ENCODE measurements around the gene DNMBP.
"Not testable (repeated sequence)": the region's sequence is repeated elsewhere in the genome, so short reads cannot be mapped to it uniquely, and the experiment has no call there.

The DNMBP gene

GRCh38 chr10:99912041-99912440 lies 97.7 kb downstream of the DNMBP start:
- DNase-seq, result no peak

- no peak for DNase-seq
Measured at GRCh38 chr10:99908512-99908911, 101.2 kb downstream of the DNMBP start.

DNA sequence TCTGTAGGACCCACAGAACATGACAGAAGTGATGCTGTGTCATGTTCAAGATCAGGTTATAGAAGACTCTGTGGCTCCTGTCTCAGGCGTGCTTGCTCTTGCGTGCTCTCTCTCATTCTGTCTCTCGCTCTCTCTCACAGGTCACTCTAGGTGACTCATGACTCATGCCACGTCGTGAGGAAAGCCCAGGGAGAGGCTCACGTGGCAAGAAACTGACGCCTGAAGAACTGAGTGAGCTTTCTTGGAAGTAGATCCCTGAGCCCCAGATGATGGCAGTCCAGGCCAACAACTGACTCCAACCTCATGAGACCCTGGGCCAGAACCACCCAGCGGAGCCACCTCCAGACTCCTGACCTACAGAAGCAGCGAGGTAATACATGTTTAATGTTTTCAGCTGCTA lies 103.3 kb downstream of the DNMBP start:
- DNase-seq, result no peak

DNA sequence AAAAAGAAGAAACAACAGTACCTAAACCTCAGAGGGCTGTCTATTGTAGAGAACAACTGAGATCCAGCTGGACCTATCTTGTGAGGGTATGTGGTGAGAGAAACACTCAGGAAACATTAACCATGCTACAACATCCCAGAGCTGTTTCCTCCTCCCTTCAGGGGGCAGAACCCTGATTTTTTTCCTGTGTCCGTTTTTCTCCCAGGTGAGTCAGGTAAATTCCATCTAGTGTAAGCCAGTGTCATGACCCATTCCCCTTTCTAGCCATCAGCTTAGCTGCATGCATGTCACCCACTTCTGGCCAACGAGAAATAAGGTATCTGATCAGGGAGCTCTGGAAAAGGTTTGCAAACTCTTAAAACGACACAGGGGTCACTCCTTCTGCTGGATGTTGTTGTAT lies 103.8 kb downstream of the DNMBP start:
- no peak for DNase-seq

DNA sequence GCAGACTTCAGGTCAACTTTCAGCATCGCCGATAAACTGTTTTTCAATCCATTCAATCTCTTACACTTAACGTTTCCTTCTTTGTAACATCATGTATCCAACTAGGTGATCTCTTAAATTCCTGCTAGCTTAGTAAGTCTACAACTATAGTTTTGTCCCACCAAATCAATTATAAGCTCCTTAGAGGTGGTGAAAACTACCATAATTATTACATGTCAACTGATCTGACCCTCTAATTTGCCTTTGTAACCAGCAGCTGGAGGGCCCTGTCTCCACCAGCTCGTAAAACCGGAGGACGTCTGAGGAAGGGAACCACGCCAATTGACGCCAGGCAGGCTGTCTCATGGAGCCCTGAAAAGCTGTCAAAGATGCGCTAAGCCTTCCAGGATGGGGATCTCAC lies 113.9 kb downstream of the DNMBP start:
- no peak for DNase-seq

DNA sequence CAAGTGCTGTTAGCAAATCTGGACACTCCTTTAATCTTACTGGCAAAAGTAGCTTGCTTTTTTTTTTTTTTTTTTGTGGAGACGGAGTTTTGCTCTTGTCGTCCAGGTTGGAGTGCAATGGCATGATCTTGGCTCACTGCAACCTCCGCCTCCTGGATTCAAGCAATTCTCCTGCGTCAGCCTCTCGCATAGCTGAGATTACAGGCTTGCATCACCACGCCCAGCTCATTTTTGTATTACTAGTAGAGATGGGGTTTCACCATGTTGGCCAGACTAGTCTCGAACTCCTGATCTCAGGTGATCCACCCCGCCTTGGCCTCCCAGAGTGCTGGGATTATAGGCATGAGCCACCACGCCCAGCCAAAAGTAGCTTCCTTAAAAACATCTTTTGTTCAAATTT lies 114.7 kb downstream of the DNMBP start:
- not testable (repeated sequence) for DNase-seq

DNA sequence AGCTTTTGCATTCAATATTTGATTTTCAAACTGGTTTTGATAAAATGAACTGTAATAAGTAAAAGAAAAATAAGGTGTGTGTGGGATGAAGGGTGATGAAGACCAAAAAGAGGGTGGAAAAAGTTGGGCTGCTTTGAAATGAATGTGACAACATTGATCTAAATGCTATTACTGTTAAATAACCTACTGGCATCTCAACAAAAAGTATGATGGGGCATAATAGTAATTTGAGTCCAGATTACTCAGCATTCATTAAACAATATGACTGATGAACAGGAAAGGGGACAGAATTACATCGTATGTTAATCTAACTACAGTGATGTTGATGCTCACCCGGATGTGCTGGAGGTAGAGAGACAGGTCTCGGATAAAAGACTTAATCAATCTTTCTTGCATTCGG lies 115.1 kb downstream of the DNMBP start:
- DNase-seq, result no peak

DNA sequence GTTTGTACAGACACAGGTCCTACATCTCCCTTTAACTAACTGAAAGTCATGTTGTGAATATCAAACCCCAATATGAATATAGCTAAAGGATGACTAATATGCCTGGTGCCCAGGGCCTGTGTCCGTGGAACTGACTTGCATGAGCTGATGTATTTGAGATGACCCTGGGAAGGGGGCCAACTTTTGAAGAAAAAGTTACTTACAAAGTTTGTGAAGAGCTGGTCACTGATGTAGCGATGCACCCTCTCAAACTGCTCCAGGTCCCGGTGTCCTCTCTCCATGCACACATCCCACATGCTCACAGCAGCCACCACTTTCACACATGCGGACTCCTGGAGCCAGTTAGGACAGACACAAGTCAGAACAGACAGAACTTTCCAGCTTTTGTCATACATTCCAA lies 121.1 kb downstream of the DNMBP start:
- DNase-seq, result no peak

- DNase-seq, result no peak
Measured at GRCh38 chr10:99883523-99883922, 126.2 kb downstream of the DNMBP start.

DNA sequence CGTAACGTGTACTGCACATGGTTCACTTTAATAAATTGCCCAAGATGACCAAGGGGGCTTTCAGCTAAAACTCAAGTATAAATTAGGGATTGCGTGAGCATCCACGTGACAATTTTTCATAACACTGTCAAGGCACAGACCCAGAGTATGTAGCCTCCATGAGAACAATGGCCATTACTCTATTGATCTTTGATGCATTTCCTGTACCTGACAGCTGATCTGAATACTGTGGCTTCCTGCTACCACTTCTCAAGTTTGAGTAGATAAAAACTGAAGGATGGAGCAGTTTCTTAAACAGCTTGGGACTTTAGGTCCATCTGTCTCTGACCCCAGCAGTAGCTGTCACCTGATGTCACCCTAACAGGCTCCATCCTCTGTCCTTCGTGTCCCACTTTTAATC lies 128.4 kb downstream of the DNMBP start:
- no peak for DNase-seq

GRCh38 chr10:99880080-99880835 lies 129.5 kb downstream of the DNMBP start:
- no peak for DNase-seq

DNA sequence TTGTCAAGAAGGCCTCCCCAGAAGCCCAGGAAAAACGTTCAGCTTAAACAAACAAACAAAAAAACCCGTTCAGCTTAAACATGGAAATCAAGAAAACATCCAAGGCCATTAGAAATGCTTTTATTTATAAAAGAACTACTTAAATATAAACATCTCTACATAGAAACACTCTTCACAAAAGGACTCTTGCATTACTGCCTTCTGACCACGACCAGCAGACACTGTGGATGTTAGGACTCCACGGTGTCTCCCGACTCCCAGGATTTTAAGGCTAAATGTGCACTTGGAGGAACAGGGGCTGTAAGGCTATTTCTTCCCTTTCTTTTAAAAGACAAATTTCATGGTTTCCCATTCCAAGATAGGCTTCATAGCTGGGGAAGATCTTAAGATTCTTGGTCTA lies 134.3 kb downstream of the DNMBP start:
- DNase-seq, result no peak

- no peak for DNase-seq
Measured at GRCh38 chr10:99874341-99875085, 135.2 kb downstream of the DNMBP start.

DNA sequence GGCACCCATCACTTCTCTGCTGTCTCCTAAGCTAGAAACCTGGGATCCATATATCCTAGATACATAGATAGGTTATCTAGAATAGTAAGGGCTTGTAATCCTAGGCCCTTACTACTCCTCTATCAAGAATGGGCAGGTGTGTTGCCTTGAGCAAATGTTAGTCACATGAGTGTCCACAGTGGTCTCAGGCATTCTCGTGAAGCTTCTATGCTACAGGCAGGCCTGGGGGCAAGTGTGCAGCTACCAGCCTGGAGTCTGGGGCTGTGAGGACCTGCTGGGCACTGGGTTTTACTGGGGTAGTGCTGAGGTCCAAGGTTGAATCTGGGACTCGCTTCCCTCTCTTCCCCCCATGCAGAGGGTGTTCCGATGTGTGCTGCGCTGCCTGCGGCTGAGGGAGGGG lies 135.9 kb downstream of the DNMBP start:
- no peak for DNase-seq

DNA sequence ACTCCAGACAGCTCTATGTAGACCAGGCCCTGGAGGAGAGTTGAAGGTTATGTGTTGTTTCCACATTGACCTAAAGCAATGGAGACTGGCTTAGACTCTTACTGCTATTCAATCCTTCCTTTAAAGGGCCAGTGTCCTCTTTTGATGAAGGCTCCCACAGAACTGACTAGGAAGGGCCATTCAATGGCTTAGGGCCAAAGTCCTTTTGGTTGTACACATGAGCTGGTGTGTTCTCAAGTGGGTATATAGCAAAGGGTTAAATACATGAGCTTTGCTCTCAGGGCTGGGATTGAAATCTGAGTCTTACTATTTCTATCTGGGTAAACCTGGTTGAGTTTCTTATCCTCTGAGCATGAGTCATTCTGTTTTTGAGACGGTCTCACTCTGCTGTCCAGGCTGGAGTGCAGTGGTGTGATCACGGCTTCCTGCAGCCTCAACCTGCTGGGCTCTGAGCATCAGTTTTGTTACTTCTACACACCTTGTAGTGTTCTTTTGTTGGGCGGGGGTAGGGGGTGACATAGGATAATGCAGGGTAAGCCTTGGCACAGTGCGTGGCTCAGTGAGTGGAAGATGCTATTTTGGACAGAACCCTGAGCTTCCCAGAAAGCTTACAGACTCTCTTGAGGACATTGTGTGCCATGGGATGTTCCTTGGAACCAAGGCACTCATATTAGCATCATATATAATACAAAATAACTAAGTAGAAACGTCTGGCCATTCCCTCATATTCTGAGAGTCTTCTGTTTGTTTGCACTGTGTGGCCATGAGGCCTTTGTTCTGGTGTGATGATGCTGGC lies 137.2 kb downstream of the DNMBP start:
- no peak for DNase-seq

- DNase-seq, result no peak
Measured at GRCh38 chr10:99870123-99870730, 139.5 kb downstream of the DNMBP start.

GRCh38 chr10:99869581-99870122 lies 140.1 kb downstream of the DNMBP start:
- DNase-seq, result no peak

GRCh38 chr10:99867250-99867649 lies 142.5 kb downstream of the DNMBP start:
- not testable (repeated sequence) for DNase-seq

- not testable (repeated sequence) for DNase-seq
Measured at GRCh38 chr10:99863535-99864240, 146.1 kb downstream of the DNMBP start.

- no peak for DNase-seq
Measured at GRCh38 chr10:99860466-99860865, 149.3 kb downstream of the DNMBP start.

- no peak for DNase-seq
Measured at GRCh38 chr10:99859585-99859984, 150.2 kb downstream of the DNMBP start.

DNA sequence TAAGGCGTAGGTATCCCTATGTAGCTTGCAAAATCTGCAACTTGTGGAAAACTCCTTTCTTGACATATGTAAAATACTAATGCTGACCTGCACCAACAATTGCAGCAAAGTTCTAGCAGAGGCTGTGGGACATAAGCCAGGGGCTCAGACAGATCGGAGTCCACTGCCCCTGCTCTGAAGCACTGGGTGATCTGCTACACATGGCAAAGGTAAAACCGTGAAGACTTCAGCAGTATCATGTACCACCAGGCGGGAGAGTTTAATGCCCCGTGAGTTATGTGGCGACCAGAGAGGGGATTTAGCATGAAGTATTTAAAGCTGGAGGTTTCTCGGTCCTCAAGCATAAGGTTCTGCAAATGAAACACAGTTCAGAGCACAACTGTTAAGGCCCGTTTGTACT lies 150.9 kb downstream of the DNMBP start:
- DNase-seq, result no peak
